ENCODE data around the gene USP36.

Gene USP36

DNA sequence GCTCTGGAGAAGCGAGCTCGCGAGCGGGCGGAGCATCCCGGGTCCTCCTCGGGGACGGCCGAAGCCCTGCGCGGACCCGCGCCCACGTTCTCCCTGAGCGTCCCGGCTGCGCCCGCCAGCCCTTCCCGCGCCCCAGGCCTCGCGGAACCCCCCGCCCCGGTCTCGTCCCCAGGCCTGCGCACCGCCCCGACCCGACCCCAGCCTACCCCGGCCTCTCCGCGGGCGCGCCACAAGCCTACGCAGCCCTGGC lies 159 bp downstream of the USP36 start:
- in situ Hi-C loops (cut with MboI; ENCODE audit: low sequenced_read_pairs): no loop called here

DNA sequence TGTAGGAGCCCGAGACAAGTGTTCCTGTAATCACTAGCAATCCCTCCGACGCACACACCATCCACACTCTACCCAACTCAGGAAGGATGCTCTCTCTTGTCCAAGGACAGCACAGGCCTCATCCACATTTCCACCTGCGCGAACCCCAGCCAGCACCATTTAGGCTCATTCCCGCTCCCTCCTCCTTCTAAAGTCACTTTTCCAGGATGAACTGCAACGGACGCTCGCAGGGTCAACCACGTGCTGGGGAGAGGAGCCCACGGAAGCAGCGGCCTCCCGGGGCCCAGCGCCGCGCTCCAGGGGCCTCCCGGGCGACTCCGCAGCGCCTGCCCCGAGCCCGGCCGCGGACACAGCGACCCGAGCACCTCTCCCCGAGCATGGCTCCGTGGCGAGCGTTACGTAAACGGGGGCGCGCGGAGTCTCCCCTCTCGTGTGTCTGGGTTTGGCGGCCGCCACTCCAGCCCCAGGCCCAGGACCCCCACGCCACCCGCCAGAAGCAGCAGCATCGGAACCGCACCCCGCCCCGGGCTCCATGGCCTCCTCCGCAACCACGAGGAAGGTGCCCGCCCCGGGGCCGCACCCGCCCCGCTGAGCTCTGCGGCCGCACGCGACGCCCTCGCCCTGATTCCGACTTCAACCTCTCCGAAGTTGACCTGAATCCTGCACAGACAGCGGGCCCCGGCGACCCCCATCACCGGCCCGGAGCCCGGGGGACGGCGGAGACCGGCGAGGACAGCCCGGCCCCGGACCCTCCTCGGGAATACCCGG lies 668 bp downstream of the USP36 start:
- in situ Hi-C loops (cut with MboI; ENCODE audit: low sequenced_read_pairs): no loop called here

DNA sequence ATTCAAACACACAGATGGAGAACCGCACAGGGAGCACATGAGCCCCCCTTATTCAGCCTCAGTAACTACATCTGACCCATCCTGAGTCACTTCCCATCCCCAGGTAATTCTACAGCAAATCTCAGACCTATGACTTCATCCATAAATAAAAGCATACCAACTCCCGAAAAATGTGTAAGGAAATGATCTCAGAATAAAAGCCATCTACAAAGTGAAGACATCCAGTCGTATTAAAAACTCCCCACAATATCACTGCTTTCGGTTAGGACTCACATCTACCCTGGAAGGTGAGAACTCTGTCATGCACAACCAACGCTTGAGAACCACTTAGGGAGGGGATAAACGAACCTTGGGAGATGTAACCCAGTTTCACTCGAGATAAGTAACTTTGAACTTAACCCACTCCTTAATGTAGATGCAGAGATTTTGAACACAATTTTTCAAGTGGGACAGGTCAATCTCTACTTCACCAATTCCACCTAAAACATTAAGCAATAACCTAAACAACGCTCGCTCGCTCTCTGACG lies 1.3 kb downstream of the USP36 start:
- in situ Hi-C loops (cut with MboI; ENCODE audit: low sequenced_read_pairs): no loop called here

DNA sequence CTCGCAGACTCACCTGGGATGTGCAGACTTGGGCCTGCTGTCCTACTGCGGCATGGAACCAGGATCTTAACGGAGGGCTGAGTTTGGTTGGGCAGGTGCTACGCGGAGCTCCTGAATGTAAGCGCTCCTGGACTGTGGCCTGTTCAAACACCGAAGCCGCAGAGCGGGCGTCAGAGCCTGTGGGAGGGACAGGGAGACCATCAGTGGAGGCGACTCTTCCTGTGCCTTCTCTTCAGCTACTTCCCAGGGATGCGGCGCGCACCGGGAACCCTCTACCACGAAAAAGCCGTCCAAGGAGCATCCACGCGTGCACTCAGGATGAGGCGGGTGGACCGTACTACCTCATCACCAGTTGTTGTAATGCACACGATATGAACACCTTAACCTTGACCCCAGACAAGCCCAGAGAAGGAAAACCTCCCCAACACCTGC lies 2.0 kb downstream of the USP36 start:
- in situ Hi-C loops (cut with MboI; ENCODE audit: low sequenced_read_pairs): no loop called here

DNA sequence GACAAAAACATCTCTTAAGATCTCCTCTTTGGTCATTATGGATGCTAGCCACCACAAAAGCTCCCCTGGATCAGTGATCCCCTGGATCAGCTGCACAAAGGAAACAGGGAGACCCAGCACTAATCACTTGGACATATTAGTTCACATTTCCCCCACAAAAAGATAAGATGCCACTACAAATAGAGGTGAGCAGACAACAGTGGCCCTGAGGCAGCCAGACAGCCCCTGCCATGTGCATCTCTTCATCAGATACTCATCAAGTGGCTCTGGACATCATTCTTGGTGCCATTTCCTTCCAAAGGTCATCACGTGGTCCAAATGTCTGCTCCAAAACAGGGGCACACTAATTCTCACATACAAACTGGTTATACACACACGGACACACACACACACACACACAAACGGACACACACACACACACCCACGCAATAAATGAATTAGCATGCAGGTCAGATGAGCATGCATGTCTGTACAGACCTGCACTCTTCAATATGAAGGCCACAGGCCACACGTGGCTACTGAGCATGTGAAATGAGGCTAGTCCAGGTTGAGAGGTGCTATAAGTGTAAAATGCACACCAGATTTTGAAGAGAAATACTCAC lies 4.1 kb downstream of the USP36 start:
- in situ Hi-C loops (cut with MboI; ENCODE audit: low sequenced_read_pairs): no loop called here

DNA sequence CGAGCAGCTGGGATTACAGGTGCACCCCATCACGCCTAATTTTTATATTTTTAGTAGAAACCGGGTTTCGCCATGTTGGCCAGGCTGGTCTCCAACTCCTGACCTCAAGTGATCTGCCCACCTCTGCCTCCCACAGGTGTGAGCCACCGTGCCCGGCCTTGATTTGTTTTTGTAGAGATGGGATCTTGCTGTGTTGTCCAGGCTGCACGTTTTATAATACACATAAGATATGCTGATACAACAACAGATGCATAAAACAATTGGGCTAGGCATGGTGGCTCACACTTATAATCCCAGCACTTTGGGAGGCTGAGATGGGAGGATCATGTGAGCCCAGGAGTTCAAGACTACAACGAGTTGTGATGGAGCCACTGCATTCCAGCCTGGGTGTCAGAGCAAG lies 6.0 kb downstream of the USP36 start:
- in situ Hi-C loops (cut with MboI; ENCODE audit: low sequenced_read_pairs): no loop called here

DNA sequence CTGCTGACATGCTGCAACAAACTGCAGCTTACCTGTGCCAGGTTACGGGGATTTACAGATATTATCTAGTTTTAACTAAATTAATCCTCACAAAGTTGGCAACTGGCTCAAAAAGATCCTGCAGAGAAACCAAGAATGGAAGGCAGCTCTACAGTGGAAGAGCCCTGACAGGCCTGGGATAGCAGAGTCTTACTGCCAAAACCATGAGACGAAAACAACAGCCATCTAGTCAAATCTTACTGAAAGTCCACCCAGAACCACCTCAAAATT lies 8.1 kb downstream of the USP36 start:
- in situ Hi-C loops (cut with MboI; ENCODE audit: low sequenced_read_pairs): no loop called here

DNA sequence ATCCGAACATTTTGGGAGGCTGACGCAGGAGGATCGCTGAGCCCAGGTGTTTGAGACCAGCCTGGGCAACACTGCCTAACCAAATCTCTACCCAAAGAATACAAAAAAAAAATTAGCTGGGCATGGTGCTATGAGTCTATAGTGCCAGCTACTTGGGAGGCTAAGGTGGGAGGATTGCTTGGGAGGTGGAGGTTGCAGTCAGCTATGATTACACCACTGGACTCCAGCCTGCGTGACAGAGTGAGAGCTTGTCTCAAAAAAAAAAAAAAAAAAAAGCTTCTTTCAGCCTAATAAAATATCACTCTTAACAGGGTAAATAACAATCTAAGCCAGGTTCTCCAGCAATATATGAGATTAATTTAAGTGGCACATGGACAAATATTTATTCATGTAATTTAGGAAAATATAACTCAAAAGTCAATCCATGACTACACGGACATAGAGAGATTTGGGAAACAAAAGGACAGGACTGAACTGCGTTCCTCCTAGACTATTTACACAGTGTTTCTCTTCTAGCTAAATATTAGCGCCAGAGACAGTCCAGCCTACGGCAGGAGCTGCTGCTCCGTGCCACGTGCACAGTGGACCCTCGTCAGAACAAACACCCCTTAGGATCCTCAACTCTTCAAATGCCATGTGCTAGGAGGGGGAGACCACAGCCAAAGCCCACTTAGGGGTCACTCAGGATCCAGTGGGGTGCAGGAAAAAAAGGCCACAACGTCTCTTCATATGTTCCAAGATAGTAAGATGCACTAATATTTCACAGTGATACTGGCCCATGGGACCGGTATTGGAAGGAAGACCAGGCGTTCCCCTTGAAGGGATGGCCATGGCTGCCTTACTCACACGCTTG lies 8.7 kb downstream of the USP36 start:
- in situ Hi-C loops (cut with MboI; ENCODE audit: low sequenced_read_pairs): no loop called here

DNA sequence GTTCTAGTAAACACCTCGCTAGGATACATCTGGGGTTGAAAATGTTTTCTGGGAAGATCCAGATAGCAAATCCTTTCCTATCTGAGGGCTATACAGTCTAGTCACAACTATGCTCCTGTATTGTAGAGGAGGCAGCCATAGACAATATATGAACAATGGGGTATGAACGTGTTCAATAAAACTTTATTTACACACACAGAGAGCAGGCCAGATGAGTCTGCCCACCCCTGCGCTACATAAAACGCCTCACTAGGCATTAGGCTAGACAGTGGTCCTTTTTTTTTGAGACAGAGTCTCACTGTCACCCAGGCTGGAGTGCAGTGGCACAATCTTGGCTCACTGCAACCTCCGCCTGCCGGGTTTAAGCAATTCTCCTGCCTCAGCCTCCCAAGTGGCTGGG lies 11.1 kb downstream of the USP36 start:
- in situ Hi-C loops (cut with MboI; ENCODE audit: low sequenced_read_pairs): no loop called here

DNA sequence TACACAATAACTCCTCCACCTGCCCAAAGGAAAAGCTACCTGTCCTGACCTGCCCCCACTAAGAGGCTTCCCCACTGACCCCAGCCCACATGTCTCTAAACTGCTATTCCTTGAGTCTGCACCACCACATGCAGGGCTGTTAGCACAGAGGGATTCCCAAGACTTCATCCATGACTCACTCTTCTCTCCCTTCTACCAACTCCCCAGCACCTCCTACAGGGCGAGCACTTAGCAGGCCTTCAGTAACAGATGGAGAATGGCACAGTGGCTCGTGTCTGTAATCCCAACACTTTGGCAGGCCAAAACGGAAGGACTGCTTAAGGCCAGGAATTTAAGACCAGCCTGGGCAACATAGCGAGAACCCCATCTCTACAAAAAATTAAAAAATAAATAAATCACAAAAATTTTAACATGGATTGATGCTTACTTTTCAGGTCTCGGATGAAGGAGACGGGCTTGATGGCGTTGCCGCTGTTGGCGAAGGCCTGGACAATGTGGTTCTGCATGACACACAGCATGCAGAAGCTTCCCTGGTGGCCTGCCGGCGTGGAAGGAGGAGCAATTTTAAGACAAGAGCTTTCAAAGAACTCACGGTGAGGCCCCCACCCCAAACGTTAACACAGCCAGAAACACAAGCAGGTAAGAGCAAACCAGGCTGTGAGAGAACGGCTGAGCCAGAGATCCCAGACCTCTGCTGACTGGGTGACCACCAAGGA lies 12.0 kb downstream of the USP36 start:
- in situ Hi-C loops (cut with MboI; ENCODE audit: low sequenced_read_pairs): no loop called here

DNA sequence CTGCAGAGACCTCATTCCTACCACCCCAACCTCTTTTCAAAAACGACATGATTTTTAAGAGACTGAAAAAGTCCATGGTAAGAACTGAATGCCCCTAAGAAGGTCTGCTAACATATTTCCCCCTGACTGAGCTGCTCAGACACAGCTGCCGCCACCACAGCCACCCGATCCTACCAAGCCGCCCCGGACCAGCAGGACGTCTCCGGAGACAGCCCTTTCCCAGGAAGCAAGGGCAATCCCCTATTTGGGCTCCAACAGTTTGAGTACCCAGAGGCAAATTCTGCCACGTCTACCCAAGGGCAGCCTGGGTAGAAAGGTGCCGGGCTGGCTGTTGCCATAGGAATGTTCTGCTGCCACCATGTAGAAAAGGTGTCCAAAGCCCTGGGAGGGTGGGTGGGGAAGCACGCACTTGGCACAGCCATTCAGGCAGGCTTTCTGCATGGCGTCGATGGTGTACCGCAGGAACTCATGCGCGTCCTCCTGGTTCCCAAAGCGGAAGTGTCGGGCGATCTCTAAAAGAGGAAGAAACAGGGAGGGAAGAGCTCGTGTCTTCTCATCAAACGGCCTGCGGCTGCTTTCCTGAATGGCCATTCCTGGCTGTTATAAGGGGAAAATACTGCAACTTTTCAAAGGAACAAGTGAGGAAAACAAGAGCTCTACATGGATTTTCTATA lies 13.6 kb downstream of the USP36 start:
- in situ Hi-C loops (cut with MboI; ENCODE audit: low sequenced_read_pairs): no loop called here

DNA sequence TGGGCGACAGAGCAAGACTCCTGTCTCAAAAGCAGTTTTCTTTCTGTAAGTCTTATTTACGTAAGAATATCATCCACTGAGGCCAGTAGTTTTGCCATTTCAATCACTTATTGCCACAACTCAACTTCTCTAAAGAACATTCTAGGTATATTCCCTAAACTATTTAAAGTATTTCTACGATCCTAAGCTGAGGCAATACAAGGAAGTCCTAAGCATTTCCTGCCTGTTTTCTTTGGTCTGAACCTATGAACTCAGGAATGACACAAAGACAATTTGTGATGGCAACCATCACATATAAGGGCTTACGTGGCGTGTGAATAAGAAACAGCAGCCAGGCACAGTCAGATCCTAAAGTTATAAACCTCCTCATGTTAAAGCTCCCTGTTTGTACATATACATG lies 14.2 kb downstream of the USP36 start:
- in situ Hi-C loops (cut with MboI; ENCODE audit: low sequenced_read_pairs): no loop called here

DNA sequence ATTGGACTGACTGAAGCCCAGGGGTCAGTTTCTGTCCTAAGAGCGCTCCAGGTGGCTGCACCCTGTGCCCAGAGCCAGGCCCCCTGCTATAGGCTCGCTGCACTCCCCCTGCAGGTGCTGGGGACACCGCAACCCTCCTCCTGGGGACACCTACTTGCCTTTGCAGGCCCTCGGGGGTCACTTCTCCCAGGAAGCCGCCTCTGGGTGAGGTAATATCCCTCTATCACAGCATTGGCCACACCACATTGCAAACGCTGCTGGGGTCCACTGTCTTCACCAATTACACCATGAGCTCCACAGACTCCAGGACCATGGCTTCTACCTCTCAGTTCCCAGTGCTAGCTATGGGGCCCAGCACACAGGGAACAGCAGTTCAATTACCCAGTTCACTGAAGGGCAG lies 14.9 kb downstream of the USP36 start:
- in situ Hi-C loops (cut with MboI; ENCODE audit: low sequenced_read_pairs): no loop called here

DNA sequence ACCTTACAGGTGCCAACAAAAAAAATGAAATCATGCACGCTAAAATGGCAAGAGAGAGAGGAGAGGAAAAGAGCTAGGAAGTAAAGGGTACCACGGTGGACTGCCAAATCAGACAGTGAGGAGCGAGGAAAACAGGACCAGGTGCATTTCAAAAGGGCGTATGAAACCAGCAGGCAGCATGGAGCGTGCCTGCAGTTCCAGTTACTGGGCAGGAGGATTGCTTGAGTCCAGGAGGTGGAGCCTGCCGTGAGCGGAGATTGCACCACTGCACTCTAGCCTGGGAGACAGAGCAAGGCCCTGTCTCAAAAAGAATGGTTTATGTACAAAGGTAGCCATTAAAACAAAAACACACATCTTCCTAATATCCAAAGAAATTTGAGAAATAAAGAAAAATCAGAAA lies 16.4 kb downstream of the USP36 start:
- in situ Hi-C loops (cut with MboI; ENCODE audit: low sequenced_read_pairs): no loop called here

DNA sequence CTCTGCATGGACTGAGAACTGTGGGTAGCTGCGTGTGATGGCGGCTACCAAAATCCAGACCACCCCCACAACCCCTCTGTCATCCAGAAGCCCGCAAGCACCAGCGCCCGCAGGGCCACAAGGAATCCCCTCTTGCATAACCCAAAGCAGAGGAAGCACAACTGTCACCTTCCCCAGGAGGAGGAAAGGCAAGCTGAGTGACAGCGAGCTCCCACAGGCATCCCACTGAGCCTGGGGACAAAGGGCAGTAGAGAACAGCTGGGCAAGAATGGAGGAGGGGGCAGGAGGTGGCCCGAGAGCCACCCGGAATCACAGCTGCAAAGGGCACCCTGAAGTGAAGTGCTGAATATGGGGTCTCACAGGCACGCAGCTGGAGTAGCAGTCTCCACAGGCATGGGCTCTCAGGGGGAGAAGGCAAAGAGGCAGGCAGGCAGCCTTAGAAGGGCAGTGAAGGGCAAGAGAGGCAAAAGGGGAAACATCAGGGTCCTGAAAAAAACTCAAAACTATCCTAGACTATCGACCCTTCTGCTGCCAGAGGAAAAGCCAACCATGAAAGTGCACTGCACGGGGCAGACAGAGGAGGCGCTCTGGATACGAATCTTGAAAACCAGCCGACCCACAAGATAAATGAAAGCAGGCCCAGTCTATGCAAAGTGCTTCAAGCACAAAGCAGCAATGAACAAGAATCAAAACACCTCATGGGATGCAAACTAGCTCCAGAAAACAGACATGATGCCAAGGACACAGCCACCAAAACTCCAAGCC lies 17.1 kb downstream of the USP36 start:
- in situ Hi-C loops (cut with MboI; ENCODE audit: low sequenced_read_pairs): no loop called here

DNA sequence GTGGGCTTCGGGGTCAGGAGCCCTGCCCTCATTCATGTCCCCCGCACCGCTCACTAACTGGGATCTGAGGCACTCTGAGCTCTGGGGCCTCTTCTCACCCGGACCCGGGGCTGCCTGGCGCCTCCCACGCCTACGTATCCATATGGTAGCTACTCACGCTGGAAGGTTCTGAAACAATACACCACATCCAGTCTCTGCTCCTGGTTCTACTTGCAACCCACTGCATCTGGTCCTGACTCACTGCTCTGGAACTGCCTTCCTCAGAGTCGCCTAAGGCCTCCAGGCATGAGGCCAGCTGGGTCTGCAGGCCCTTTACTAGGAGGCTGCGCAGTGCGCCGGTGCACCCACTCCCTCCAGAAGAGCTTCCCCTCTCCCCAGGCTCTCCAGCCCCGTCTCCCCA lies 18.1 kb downstream of the USP36 start:
- in situ Hi-C loops (cut with MboI; ENCODE audit: low sequenced_read_pairs): no loop called here

DNA sequence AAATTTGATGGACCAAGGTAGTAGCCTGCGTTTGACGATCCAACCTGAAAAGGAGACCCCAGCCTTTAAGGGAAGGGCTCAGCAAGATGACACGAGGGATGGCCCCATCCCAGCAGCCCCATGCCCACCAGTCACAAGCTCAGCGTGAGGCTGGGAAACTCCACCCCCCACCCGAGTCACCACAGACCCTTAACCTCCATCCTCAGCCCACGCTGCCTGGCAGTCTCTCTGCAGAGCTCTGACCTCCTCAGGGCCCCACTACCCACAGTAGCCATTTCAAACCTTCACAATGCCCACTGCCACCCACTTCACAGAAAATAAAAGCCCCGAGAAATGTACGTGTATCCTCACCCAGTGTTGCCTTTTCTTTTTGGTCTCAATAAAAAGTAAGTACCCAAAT lies 18.7 kb downstream of the USP36 start:
- in situ Hi-C loops (cut with MboI; ENCODE audit: low sequenced_read_pairs): no loop called here

DNA sequence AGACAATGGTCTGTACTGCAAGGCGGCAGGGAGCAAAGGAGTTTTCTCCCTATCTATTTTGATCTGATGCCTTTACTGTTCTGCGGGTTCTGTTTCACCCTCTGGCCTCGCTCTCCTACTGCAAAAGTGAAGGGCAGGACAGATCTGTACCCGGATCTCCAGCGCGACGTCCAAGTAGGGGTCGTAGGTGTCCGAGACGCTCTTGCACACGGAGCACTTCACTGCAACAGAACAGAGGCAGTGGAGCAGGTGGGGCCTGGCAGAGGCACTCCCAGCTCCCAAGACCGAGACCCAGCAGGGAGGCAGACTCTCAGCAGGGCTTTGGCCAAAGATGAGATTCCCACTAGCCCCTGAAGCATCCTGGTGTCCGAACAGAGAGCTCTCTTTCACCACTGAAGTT lies 19.8 kb downstream of the USP36 start:
- in situ Hi-C loops (cut with MboI; ENCODE audit: low sequenced_read_pairs): no loop called here

DNA sequence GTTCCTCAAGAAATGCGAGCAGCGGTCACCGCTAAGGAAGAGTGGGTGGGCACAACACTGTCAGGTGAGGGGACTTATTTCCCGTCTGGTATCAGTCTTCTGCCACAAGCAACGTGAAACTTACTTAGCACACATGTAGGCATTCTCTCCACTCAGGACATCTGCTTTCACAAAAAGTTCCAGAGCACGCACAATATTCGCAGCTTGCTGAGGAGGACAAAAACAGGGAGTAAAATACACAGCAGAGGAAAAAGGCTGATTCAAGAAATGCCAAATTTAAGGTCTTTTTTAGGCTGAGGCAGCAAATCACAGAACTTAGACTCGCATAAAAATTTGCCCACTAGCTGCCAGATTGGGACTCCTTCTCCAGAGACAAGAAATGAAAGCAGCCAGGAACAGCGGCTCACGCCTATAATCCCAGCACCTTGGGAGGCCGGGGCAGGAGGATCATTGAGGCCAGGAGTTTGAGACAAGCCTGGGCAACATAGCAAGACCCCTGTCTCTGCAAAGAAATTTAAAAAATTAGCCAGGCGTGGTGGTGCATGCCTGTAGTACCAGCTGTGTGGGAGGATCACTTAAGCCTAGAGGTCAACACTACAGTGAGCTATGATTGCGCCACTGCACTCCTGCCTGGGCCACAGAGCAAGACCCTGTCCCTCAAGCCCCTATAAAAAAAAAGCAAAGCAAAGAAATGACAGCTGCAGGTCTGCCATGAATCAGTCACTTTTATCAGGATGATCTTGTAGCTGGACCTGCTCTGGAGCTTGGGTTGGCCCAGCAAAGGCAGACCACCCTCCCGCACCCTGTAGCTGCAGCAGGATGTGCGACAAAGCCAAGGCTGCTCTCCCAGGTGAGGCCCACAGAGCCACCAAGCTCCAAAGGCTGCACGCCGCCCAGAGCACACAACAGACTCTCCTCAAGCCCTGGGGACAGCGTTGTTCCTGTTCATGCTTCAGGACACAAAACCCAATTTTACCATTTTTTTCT lies 20.5 kb downstream of the USP36 start:
- in situ Hi-C loops (cut with MboI; ENCODE audit: low sequenced_read_pairs): no loop called here

Measured in HL-60/S4 treated with retinoic acid at 250 ng/mL for 4 days and 3 days (cell line).